ENCODE measurements around the gene TCP11L2. TPM values are rescaled to one million over a fixed set of nuclear protein-coding genes. Genes with fewer than 3 reads are reported as not detected.

TCP11L2 gene
- total and polyA plus RNA-seq, 2 of the 13 experiments (the other 11 are each of a cell fraction or from before 2014, with no cell fraction given): 4.6 to 24.1 TPM

- TF ChIP-seq CREB3 (CRISPR knock-in tag; IDR thresholded peaks at IDR 0.05) (peak; percentile 86; the same call in 1 of the 2 replicates), ISL2 (CRISPR knock-in tag; IDR thresholded peaks at IDR 0.05) (peak; percentile 59; the same call in 1 of the 2 replicates), ZNF121 (CRISPR knock-in tag; IDR thresholded peaks at IDR 0.05) (peak; percentile 52; the same call in 1 of the 2 replicates), ARNT2 (CRISPR knock-in tag; IDR thresholded peaks at IDR 0.05; ENCODE audit: low read depth) (peak; percentile 95), JUND (CRISPR knock-in tag; IDR thresholded peaks at IDR 0.05) (peak; percentile 73), ATF1 (CRISPR knock-in tag; IDR thresholded peaks at IDR 0.05) (0 out of 2 replicates have a peak, but pooled peaks have one; percentile 43), CEBPB (IDR thresholded peaks at IDR 0.05; ENCODE audit: borderline replicate concordance, low read depth, low read length) (no peak), ZZZ3 (CRISPR knock-in tag; IDR thresholded peaks at IDR 0.05; ENCODE audit: borderline replicate concordance) (peak; percentile 99), TARDBP (CRISPR knock-in tag; IDR thresholded peaks at IDR 0.05) (peak; percentile 97), ZFP62 (CRISPR knock-in tag; IDR thresholded peaks at IDR 0.05) (no peak), THAP8 (CRISPR knock-in tag; IDR thresholded peaks at IDR 0.05; ENCODE audit: borderline replicate concordance) (peak; percentile 74; the same call in 1 of the 2 replicates), ZNF562 (CRISPR knock-in tag; IDR thresholded peaks at IDR 0.05; ENCODE audit: borderline replicate concordance) (no peak), SRY (CRISPR knock-in tag; IDR thresholded peaks at IDR 0.05) (peak; percentile 85; the same call in 1 of the 2 replicates), BRCA1 (CRISPR knock-in tag; IDR thresholded peaks at IDR 0.05) (0 out of 2 replicates have a peak, but pooled peaks have one; percentile 33), NR1H2 (CRISPR knock-in tag; IDR thresholded peaks at IDR 0.05; ENCODE audit: borderline replicate concordance, low read depth) (no peak), CBX1 (IDR thresholded peaks at IDR 0.05; ENCODE audit: low read depth) (peak; percentile 20), SALL1 (CRISPR knock-in tag; IDR thresholded peaks at IDR 0.05) (peak; percentile 93), ATF3 (CRISPR knock-in tag; IDR thresholded peaks at IDR 0.05) (peak; percentile 66), ZNF747 (CRISPR knock-in tag; IDR thresholded peaks at IDR 0.05; ENCODE audit: borderline replicate concordance) (no peak; the same call in 1 of the 2 replicates), DRAP1 (CRISPR knock-in tag; IDR thresholded peaks at IDR 0.05) (peak; percentile 63), JUN (CRISPR knock-in tag; IDR thresholded peaks at IDR 0.05) (peak; percentile 85), RBM22 (optimal IDR thresholded peaks at IDR 0.05; ENCODE audit: low read length) (peak; percentile 74)
These were observed 55.2 kb downstream of the TCP11L2 start, which contains the start of gene POLR3B (continued) for GRCh38 chr12:106357549-106358395.
